ENCODE data around the gene ZBTB42. TPM values are rescaled to one million over a fixed set of nuclear protein-coding genes. Genes with fewer than 3 reads are reported as not detected.

The ZBTB42 gene
- total RNA-seq, 1 donor from 2014 or later: 5.2 TPM

- DNase-seq (ENCODE audit: low read depth, low spot score): no peak
Measured at GRCh38 chr14:104782086-104782807, 18.7 kb upstream of the ZBTB42 start.

GRCh38 chr14:104782808-104783139 lies 18.1 kb upstream of the ZBTB42 start:
- no peak for DNase-seq (ENCODE audit: low read depth, low spot score)

- no peak for DNase-seq (ENCODE audit: low read depth, low spot score)
Measured at GRCh38 chr14:104783484-104784217, 17.2 kb upstream of the ZBTB42 start.

DNA sequence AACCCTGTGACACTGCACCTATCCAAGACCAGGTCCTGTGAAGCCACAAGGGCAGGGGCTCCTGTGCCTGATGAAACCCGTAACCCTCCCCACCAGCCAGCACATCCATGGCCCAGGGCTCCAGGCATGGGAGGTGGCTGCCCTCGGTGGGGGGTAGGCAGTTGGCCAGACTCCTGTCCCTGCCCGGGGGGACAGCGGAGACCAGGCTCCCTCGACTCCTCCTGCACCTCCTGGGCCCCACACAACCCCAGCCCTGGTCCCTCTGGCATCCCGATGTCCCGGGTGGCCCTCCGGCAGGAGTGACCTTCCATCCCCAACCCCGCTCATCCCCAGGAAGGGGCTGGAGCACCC lies 16.7 kb upstream of the ZBTB42 start:
- no peak for DNase-seq (ENCODE audit: low read depth, low spot score)

GRCh38 chr14:104784846-104785707 lies 15.8 kb upstream of the ZBTB42 start:
- no peak for DNase-seq (ENCODE audit: low read depth, low spot score)

DNA sequence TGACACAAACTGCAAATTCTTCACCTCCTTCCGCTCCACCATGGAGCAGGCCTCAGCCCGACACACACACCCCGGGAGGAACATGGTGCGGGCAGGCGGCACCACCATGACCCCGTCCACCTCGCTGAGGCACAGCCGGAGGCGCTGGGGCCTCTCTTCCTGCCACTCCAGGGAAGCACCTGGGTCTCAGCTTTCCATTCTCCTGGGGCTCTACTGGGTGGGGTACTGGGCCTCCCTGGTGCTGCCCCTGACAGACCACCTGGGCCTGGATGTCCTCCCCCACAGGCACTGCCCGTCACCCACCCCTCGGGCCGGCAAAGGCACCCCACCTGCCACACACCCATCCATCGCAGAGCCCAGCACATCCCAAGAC lies 15.2 kb upstream of the ZBTB42 start:
- DNase-seq (ENCODE audit: low read depth, low spot score): no peak

- DNase-seq (ENCODE audit: low read depth, low spot score): no peak
Measured at GRCh38 chr14:104786091-104786586, 14.8 kb upstream of the ZBTB42 start.

- DNase-seq (ENCODE audit: low read depth, low spot score): no peak
Measured at GRCh38 chr14:104786726-104787675, 13.9 kb upstream of the ZBTB42 start.

DNA sequence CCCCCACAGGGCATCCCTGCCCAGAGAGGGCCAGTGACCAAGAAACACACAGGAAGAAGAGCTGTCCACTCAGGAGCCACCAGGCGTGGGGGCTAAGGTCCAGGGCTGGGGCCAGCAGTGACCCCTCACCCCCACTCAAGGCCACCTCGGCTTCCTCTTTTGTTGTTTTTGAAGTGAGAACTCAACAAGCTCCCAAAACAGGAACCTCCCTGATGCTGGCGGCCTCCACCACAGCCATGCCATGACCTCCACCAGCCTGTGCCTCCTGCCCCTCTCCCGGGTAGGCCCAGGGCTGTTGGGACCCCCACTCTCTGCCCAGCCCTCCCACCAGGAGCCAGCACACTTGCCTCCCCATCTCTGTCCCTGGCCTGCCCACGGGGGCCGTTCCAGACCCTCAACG lies 13.2 kb upstream of the ZBTB42 start:
- no peak for DNase-seq (ENCODE audit: low read depth, low spot score)

GRCh38 chr14:104788161-104788818 lies 12.6 kb upstream of the ZBTB42 start:
- DNase-seq (ENCODE audit: low read depth, low spot score): no peak

DNA sequence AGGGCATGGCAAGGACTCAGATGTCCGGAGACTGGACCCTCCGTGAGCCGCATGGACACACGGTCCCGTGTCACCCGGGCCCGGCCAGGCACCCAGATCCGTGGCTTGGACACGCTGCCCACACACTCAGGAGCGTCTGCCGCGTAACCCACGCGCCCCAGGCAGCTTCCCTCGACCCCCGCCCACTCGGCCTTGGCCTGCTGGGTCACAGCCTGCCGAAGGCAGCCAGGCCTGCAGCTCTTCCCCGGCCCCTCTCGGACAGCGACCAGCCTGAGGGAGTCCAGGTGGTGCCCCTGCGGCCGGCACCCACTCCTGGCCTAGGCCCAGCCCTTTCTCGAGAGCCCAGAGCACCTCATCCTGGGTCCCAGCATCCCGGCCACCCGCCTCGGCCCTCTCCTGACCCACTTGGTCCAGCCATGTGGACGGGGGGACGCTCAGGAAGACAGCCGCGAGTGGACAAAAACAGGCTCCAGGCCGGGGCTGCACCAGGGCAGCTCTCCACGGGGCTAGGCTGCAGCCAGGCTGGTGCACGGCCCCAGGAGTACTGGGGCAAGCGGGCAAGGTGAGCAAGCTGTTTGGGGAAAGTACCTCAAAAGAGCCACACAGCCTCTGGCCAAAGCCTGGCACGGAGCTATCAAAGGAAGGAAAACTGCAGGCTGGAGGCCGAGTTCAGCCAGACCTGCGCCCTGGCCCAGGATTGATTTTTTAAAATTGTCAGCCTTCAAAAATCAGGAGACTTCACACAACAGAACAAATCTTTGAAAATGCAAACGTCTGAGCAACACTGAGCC lies 11.8 kb upstream of the ZBTB42 start:
- DNase-seq (ENCODE audit: low read depth, low spot score): no peak

DNA sequence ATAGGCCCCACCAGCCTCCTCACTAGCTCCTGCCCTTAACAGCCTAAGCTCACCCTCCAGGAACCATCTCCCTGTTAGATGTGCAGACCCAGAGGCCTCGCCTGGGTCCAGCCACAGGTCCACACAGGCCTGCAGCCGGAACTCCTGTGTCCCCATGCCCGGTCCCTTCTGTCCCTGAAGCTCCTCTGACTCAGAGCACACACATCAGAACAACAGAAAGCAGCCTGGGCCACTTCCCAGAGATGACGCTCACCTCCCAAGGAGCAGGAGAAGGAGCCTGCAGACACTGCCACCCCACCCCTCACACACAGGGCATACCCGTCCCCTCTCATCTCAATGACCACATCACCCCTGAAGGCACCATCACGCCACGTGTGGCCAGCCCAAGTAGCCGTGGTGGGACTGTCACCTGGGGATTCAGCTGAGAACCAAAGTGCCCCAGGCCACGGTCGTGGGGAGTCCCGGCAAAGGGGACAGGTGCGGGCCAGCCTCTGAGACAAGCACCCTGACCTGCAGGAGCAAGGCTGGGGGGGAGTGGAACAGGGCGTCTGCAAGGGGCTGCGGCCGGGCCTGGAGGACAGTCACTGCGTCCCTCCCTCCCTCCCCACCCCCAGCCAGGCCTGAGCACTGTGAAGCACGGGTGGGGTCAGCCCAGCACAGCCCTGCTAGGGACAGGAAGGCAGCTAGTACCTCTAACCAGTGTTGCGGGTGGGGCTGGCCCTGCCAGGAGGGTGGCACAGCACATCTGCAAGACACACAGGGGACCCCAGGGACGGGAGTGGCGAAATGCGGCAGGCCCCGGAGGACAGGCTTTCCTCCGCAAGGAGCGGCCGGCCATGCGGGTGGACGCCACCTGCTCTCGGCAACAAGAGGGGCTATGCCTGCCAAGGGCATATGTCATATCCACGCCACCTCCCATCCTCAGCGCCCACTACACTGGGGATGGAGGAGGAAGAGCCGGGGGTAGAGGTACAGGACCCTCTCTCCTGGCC lies 10.9 kb upstream of the ZBTB42 start:
- no peak for DNase-seq (ENCODE audit: low read depth, low spot score)

- DNase-seq (ENCODE audit: low read depth, low spot score): no peak
Measured at GRCh38 chr14:104791425-104791824, 9.5 kb upstream of the ZBTB42 start.

DNA sequence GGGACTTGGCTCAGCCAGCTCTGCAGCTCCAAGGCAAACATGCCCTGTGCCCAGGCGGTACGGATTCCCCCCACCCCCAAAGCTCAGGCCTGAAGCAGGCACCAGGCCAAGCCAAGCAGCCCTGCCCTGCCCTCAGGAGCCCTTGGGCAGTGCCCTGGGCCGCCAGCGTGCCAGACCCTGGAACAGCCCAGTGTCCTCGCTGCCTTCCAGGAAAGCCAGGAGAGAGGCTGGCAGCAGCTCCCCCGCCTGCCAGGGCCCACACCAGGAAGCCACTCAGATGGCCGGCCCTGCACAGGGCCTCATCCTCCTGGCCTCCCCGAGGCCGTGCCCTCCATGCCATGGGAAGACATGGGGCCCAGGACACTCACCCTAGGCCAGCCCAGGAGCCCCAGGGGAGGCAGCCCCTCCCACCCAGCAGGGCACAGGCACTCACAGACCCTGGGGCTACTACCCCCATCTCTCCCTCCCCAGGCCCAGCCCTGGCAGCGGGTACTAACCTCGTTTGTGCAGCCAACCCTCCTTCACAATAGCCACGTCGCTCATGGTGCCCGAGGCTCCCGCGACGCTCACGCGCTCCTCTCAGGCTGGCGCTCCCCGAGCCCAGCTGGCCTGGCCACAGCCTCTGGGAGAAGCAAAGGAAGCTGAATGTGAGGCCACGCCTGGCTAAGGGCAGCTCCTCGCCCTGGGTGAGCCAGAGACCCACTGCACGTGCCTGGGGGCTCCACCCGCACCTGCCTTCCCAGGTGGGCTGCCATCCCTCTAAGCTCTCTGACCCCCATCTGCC lies 8.6 kb upstream of the ZBTB42 start:
- no peak for DNase-seq (ENCODE audit: low read depth, low spot score)

- no peak for DNase-seq (ENCODE audit: low read depth, low spot score)
Measured at GRCh38 chr14:104792945-104793702, 7.8 kb upstream of the ZBTB42 start.

DNA sequence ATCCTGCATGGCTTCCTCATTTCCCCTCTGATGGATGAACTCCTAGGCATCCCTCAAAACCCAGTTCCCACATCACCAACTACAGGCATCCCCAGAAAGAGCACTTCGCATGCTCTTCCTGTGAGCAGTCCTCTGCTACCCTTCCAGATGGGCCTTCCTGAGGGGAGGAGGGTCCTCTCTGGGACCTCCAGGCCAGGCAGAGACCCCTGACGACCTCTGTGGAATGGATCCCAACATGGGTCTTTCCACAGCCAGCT lies 7.3 kb upstream of the ZBTB42 start:
- DNase-seq (ENCODE audit: low read depth, low spot score): no peak

- DNase-seq (ENCODE audit: low read depth, low spot score): no peak
Measured at GRCh38 chr14:104794099-104794498, 6.8 kb upstream of the ZBTB42 start.

Data from pulmonary artery endothelial cell (primary cell).